Hematopoietic multipotent progenitor cell (in vitro differentiated cells): Measurements from ENCODE around the gene FITM2. TPM values are rescaled to one million over a fixed set of nuclear protein-coding genes. Genes with fewer than 3 reads are reported as not detected.
A peak's percentile ranks its signal among the peaks of the same experiment; 100 is the strongest.
"Not testable (repeated sequence)": the region's sequence is repeated elsewhere in the genome, so short reads cannot be mapped to it uniquely, and the experiment has no call there.

Source experiments
- DNase-seq, 3 donors: peaks; one replicate each; pipeline ENCODE4 v3.0.0-alpha.2; 2011 to 2015; ENCODE audit warnings: low read depth in 2 of 3, low spot score in 2 of 3
- total RNA-seq: library from RNA; depleted of rRNA; stranded (reverse); fragments of >200 nt; gene quantifications from one replicate; pipeline ENCODE4 v1.2.3, GENCODE V29; 2012

FITM2 gene
- total RNA-seq: 2.2 TPM

DNA sequence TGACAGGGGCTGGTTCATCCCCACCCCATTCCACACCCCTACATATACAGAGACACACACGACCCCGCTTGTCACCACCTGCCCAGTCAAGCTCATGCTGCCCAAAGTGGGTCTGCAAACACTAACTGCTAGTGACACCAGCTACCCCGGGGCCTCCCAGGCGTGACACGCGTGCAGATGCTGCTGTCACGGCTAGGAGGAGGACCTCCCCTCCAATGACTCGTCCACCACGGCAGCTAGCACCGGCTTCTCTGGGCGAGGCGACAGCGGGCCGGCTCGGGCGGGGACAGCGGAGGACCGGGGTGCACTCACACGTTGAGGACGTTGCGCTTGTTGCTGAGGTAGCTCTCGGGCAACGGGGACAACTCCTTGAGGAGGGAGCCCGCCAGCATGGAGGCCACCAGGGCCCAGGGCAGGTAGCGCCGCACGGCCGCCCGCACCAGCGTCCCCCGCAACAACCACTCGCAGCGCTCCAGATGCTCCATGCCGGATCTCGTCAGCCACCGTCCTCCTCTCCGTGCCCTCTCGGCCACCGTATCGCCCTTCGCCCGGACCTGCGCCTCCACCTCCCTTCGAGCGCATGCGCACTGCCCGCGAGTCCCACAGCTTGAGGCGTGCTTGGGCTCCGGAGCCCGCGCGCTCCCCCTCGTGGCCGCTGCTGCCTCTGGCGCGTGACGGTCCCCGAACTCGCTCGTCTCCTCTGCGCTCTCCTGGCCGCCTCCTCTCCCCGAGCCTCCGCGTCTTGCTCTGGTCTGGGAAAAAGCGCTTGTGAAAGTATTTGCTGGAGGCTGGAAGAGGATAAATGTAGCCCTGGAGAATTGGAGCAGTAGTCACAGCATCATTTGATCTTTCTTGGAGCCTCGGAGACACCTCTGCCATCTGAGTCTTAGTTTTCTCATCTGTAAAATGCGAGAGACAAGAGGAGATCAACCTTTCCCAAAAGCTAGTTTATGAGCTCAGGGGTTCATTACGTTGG lies at the start of gene FITM2:
Gene FITM2, minus strand, starts transcription at position 539 of the 976 bp plus-strand sequence. Its CDS starts 54 bp downstream, at position 485.
- peak; percentile 96 to 99 (median 98) for DNase-seq

GRCh38 chr20:44360221-44360620 lies 49.2 kb upstream of the FITM2 start:
- no peak for DNase-seq

DNA sequence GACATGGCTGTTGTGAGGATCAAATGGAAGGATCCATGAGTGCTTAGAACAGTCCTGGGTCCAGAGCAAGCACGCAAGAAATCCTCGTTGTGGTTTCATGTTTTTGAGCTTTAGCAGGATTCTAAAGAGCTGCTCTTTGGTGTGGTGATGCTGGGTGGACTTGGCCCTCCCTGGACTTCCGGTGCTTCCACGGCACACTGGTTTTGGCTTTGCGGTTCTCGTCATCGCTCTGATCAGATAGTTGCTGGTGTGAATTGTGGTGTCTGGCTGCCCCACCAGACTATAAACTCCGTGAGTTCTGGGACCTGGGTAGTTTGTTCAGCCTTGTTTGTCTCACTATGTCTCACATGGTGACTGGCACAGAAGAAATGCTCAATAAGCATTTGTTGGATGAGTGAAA lies 47.8 kb upstream of the FITM2 start:
- DNase-seq: no peak

DNA sequence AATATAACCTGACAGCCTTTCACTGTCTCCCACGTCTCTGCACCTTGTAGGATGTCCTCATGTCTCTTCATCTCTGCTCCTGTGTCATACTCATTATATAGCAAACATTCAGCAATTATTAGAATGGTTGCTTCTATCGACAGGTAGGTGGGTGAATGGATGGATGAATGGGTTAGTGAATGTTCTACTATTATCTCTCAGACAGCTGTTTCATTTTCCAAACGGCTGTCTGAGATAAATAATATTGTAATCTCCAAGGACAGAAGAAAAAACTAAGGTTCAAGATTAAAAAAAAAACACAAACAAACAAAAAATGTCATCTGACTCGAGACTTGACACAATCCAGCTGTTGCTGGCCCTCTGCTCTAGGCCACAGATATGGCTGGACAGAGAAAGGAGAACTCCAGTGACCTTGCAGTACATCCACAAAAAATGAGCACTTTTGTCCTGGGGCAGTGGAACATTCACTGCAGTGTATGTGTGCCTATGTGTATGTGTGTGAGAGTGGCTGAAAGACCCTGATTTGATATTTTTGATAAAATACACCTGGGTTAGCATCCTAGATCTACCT lies 46.6 kb upstream of the FITM2 start:
- no peak for DNase-seq

DNA sequence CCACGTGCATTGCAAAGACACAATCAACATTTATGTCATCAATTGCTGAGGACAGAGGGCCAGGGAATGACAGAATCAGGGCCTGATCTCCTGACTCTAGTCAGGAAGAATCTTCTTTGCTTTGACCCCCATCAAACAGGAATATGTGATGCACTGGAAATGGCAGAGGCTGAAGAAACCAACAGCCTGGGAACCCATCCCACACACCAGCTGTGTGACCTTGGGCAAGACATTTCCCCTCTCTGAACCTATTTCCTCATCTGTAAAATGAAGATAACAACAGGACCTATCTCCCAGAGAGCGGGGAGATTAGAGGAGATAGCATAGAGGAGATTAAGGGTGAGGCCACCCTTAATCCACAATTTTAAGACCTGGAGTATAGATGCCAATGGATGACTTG lies 46.0 kb upstream of the FITM2 start:
- no peak for DNase-seq

GRCh38 chr20:44356353-44356723 lies 45.3 kb upstream of the FITM2 start:
- DNase-seq: no peak

GRCh38 chr20:44355498-44356352 lies 44.7 kb upstream of the FITM2 start, which contains the start of gene HNF4A:
Gene HNF4A, plus strand, starts transcription at chr20:44355699. Its CDS starts 106 bp downstream, at chr20:44355805.
- DNase-seq: no peak

GRCh38 chr20:44354979-44355497 lies 44.0 kb upstream of the FITM2 start:
- no peak for DNase-seq

GRCh38 chr20:44350567-44350966 lies 39.6 kb upstream of the FITM2 start:
- DNase-seq: no peak

DNA sequence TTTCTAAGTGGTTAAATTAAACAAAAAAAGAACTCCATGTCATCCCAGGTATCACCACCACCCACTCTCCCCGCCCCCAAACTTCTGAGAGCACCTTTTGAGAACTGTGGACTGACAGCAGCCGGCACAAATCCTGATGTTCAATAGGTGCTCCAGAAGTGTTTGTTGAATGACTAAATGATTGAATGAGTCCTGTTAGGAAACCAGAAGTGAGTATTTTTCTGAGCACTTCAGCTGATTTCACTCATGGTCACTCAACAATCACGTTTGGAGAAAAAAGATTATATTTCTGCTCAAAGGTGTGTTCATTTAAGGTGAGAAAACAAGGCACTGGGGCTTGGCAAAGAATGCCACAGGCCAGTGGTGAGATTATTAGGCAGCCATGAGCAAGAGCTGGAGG lies 38.3 kb upstream of the FITM2 start:
- DNase-seq: no peak

DNA sequence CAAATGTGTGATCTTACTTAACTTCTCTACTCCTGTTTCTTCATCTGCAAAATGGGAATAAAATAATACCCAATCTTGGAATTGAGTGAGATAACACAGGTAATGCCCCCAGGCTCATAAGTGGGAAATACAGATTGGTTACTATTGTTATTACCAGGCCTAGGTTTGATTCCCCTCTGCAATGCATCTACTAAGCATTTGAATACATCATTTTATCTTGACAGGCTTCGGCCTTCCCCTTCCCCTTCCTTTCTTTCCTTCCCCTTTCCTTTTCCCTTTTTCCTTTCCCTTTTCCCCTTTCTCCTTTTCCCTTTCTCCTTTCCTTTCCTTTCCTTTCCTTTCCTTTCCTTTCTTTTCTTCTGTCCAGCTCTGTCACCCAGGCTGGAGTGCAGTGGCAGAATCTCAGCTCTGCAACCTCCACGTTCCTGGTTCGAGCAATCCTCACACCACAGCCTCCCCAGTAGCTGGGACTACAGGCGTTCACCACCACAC lies 37.2 kb upstream of the FITM2 start:
- no peak for DNase-seq

DNA sequence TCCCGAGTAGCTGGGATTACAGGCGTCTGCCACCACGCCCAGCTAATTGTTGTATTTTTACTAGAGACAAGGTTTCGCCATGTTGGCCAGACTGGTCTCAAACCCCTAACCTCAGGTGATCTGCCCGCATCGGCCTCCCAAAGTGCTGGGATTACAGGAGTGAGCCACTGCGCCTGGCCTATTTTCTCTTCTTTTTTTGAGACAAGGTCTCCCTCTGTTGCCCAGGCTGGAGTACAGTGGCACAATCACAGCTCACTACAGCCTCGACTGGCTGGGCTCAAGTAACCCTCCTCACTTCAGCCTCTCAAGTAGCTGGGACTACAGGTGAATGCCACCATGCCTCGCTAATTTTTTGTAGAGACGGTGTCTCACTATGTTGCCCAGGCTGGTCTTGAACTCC lies 34.9 kb upstream of the FITM2 start:
- not testable (repeated sequence) for DNase-seq

DNA sequence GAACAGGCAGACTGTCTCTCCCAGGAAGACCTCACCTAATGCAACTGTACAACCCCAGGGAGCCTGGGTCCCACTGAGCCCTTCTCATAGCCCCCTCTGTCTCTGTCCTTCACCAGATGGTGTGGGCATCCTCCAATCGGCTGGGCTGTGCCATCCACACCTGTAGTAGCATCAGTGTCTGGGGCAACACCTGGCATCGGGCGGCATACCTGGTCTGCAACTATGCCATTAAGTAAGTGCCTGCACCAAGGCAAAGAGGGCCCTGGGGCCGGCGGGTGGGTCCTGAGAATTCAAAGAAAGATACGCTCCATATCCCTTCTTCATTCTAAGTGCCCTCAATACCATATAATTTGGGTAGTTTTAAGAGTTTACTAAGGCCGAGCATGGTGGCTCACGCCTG lies 34.1 kb upstream of the FITM2 start:
- no peak for DNase-seq

GRCh38 chr20:44344723-44345122 lies 33.7 kb upstream of the FITM2 start:
- DNase-seq: no peak

DNA sequence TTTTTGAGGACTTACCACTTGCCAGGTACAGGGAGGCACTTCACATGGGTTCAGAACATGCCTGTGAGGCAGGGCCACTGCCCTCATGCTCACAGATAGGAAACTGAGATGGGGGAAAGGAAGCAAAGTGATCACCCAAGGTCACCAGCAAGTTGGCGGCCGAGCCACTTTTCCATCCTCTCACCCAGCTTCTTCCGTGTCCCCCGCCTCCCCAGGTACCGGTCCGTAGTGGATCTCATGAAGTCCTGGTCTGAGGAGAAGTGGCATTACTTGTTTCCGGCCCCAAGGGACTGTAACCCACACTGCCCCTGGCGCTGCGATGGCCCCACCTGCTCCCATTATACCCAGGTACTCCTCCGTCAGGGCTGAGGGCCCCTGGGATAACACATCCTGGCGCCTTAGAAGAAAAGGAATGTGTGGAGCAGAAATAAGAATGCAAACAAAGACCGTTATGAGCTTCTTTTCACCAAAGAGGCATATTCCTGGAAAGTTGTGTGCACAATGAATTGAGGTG lies 32.2 kb upstream of the FITM2 start:
- DNase-seq: no peak

DNA sequence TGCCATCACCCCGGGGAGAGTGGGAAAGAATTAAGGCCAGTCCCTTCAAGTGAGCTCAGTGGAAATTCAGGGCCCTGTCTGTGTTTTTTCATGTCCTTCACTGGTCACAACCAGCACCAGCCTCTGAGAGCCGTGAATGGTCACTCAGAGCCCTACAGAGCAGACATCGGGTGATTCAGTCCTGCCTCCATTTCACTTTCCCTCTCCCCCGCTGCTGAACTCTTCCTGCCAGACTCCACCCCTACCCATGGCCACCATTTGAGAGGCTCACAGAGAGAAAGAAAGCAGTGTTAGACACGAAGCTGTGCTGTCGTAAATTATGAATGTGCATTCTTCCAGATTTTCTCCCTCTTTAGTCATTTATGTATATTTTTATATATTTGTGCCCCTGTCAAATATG lies 31.2 kb upstream of the FITM2 start:
- DNase-seq: no peak

GRCh38 chr20:44336725-44337380 lies 25.9 kb upstream of the FITM2 start, which contains the start of gene R3HDML:
Gene R3HDML, plus strand, starts transcription at chr20:44337043. Its CDS starts 115 bp downstream, at chr20:44337158.
- DNase-seq: no peak

DNA sequence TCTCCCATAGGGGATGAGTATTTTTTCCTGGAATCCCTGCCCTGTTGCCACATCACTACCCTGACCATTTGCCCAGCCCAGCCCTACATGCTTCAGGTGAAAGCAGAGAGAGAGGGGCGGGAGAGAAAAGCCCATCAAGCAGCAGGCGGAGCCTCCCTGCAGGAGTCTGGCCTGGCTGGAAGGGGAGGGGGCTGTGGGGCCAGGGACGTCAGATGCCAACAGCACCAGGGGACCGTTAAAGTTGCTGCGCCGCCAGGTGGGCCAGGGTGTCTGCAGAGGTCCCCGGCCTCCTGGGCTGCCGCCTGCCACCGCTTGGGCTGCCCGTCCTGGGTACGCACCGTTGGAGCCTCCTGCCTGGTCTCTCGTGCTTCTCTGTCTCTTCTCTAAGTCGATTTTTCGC lies 25.1 kb upstream of the FITM2 start:
- DNase-seq: no peak

- DNase-seq: no peak
Measured at GRCh38 chr20:44335675-44336074, 24.7 kb upstream of the FITM2 start.

DNA sequence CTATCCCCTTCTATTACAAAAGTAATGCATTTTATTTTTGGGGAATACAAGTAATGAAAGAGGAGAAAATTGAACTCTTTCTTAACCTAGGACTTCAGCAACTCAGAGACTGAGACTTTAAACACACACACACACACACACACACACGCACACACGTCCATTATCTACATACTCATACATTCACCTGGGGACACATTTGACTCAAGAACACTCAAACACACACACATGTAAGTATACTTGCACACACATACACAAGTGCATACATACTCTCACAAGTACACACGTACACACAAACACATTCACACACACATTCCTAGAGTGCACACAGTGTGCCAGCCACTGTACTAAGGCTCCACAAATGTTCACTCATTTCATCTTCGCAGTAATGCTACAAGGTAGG lies 23.7 kb upstream of the FITM2 start:
- no peak for DNase-seq
